ENCODE measurements around the gene TLE4.

Gene TLE4

DNA sequence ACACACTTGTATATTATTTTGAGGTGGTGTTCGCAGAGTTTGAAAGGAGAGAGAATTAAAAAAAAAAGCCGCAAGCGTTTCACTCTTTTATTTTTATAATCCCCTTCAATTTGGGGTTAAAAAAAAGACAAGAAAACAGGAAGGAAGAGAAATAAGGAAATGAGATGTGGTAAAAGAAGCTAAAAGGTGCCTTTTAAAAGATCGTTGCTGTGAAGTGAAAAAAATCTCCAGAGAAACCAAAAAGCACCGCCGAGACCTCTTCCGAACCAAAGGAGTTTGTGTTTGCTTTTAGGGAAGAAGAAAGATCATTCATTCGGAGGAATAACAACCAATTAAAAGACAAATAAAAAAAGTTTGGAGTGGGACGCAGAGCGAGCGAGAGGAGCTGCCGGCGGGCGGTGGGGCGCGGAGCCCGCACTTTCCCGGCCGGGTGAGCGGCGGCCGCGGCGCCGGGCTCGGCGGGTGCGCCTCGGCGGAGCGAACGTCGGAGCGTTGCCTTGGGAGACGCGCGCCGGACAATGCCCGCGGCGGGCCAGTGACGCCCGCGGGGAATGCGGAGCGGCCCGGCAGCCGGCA is 355 bp downstream of the TLE4 start:
- DNase-seq (ENCODE audit: low spot score): peak; percentile 70

DNA sequence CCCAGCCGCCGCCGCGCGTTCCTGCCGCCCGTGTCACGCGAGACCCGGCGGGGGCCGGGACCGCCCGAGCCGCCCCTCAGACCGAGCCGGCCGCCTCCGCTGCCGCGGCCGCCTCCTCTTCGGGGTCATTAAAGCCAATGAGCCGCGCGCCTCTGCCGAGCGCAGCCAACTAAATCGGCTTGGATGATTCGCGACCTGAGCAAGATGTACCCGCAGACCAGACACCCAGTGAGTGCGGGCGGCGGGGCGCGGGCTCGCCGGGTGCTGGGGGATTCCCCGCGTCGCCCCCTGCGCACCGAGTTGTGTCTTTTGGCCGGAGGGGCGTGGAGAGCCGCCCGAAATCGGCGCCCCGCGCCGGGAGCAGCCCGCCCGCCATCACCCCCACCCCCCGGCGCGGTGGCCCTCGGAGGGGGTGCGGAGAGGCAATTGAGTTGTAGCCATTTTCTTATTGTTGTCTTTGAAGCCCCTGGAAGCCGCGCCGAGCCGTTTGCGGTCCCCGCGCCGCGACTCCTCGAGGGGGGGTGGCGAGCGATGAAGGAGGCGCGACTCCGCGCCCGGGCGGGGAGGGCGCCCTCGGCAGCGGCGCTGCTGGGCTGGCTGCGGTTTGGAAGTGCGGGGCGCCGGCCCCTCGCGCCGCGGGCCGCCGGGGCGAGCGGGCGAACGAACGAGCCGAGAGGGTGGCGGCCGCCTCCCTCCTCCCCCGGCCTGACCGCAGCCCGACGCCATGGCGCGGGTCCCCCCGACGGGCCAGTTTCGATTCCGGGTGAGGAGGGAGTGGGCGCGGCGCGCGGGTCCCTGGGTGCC is 1.0 kb downstream of the TLE4 start:
- DNase-seq (ENCODE audit: low spot score): peak; percentile 17

DNA sequence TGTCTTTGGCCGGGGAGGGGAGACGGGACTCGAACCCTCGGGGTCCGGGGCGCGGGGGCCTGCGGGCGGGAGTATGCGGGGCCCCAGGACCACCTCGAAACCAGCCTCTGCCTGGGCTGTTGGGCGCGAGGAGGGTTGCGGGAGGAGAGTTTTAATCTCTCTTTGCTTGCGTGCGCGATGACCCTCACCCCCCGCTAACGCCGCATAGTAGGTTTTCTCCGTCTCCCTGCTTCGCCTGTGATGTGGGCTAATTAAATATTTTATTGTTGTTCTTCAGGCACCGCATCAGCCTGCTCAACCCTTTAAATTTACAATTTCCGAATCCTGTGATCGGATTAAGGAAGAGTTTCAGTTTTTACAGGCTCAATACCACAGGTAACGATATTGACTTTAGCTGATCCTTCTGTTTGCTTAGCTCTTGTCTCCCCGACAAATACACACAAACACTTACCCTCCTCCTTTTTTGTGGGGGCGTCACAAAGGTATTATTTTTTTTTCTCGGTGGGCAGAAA is 1.7 kb downstream of the TLE4 start:
- peak; percentile 20 for DNase-seq (ENCODE audit: low spot score)

DNA sequence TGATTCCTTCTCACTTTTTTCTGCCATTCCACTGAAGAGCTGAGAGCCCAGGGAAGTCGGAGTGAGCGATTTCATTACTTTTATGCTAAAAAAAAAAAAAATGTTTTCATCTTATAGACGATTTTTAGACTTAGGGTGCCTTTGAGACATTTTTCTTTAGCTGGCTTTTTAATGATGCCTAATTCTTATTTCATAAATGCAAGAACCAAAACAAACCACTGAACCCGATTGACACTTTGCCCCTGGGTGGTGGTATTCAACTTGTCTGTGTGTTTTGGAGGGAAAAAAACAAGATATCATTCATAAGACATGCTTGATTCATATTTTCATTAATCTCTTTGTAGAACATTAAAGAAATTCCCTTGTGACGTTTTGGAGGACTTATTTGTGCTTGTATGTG is 2.4 kb downstream of the TLE4 start:
- DNase-seq (ENCODE audit: low spot score): no peak

DNA sequence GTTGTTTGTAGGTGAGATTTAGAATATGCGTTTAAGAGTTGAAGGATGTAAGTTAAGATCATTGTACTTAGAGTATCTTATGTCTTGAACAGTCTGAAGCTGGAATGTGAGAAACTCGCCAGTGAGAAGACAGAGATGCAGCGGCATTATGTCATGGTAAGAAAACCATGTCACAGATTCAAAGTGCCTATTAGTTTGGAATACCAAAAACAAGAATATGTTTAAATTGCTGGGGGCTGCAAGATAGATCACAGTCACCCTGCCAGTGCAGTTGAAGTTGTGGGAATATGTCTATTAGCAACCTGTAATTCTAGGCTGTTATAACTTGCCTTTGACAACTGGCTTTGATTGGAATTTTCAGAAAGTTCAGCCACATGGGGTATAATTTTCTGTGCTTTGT is 3.0 kb downstream of the TLE4 start:
- DNase-seq (ENCODE audit: low spot score): no peak

DNA sequence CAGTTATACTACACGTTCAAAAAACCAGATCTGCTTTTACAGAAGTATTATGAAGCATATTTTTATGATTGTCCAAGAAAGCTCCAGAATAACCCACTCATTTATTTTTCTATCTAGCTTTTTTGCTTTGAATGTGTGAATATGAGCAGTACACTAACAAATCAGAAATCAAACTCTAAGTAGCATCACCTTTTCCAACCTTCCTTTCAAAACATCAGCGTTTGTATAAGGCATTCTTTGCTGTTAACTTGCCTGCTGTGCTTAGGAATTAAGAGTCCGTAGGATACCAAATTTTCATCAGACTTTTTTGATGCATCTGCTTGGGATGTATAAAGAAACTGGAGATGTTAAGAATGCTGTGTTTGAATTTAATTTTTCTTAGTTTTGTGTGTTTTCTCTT is 3.8 kb downstream of the TLE4 start:
- DNase-seq (ENCODE audit: low spot score): no peak

DNA sequence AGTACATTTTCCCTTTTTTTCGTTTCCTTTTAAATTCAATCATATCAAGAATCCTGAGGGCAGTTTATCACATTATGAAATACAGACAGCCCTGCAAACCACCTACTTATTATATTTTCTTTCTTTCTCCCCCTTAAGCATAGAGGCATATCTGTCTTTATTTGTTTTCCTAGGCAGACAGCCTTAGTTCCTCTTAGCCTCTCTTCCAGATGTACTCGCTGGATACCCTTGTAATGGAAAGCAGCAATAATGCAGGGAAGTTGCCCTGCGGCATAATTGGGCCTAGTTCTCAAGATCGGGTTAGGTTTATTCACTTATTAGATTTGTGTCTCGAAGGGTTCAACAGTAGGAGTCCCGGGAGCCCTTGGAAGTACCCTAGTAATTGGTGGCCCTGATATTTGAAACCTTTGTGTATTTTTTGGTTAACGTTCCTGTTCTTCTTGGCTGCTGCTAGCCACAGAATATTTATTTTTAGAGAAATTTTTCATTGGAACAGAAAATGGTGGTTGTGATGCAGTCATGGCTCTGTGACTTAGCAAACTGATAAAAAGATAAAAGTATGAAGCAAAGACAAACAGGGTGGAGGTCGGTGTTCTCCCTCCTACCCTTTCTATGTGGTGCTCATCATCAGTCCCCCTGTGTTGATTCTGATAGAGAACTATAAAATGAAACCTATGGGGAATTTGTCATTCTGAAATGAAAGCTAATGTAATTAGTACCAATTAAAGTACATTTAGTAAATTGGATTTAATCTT is 6.4 kb downstream of the TLE4 start:
- no peak for DNase-seq (ENCODE audit: low spot score)

DNA sequence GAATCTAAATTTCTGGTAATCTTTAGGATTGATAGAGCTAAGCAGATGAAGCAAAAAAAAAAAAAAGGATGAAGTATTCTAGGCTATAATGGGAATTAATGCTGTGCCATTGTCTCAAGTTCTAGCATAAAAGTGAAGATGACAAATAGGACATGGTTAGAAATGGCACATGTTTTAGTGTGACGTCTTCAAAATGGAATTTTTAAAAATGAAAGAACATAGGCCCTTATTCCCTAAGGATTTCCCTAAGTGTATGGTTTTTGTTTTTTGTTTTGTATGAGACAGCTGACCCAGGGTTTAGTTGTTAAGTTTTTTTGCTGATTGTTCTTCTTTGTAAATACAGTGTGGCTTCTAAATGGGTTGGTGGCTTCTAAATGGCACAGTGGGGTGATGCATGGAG is 7.1 kb downstream of the TLE4 start:
- DNase-seq (ENCODE audit: low spot score): no peak

DNA sequence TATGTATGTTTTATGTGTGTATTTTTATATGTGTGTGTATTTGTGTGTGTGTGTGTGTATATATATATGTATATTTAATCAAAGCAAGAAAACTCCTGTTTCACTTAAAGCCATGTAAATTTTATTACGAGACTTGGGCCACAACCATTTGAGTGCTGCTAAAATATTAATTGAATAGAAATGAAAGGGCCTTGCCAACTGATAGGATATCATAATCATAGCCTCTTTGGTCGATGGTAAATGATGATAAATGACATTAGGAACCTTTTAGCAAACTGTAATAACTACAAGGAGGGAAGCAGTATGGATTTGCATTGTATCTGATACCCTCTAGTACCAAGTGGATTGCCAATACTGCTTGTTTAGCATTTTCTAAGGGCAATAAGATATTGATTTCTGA is 7.9 kb downstream of the TLE4 start:
- no peak for DNase-seq (ENCODE audit: low spot score)

DNA sequence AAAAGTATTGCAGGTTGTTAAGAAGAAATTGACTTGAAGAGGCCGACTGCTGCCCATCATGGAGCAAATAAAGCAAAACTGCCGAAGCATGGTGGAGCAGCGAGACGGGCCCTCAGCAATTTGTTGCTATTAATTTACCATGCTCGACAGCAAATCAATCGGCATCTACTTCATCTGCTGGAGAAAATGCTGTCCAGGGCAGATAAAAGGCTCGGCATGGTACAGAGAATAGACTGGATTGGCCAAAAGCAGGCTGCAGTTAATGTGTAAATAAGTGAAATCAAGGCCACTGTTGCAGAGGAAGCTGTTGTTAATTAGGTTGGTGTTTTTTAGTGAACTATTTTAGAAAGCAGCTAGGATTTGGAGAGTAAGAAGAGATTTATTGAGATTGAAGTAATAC is 8.3 kb downstream of the TLE4 start:
- no peak for DNase-seq (ENCODE audit: low spot score)

DNA sequence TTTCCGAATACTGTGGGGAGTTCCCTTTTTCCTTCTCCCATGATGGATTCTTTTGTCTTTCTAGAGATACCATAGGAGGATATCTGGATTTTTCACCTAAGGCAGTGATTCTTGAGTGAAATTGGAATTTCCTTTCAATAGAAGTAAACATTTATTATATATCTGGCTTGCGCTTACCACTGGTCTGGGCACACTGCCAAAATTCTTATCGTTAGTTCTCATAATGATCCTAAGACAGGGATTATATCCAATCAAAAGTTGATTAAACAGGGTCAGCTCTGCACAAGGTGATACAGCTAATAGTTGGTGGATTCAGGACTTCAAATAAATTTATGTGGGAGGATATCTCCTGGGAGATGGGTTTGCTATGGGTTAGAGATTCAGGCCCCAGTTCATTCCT is 9.6 kb downstream of the TLE4 start:
- no peak for DNase-seq (ENCODE audit: low spot score)

DNA sequence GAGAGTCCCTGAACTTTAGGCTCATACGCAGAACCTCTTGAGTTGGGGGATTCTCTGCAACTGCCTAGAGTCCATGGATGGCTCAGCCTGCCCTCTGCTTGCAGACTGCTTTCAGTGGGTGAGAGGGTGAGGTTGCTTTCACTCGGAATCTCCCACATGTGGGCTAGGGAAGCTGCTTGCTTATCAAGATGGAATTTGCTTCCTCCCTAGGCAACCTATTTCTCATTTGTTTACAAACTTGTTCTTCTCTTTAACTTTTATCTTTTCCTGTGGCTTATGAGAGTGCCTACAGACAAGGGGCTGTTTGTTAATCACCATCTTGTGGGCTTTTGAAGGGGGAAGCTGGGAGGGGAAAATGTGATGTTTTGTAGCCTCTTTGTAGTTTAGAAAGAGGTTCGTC is 10.0 kb downstream of the TLE4 start:
- DNase-seq (ENCODE audit: low spot score): peak; percentile 79

DNA sequence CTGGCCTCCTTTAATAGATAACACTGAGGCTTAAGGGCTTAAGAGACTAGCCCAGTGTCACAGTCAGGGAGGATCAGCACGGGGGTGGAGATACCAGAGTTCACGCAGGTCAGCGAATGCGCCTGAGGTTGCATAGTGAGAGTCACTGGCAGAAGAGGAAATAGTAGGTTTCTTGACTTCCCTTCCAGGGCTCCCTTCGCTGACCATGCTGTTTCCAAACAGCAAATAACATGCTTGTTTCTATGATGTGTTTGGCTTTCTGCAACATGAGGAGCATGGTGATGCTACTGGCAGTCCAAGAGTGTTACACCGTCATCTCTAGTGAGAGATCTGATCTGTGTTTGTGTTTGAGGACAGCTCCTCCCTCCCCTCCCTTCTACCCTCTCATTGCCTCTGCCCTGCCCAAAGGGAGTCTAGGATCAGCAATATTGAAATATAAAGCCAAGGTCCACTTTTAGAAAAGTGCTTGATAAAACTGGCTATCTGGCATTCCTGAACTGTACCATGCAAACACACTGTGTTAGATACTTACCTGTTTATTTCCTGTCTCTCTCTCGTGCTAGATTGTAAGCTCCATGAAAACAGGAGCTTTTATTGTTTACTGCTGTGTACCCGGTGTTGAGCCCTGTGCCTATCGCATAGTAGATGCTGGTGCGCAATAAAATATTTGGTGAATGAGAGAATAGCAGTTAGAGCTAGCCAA is 12.3 kb downstream of the TLE4 start:
- no peak for DNase-seq (ENCODE audit: low spot score)

DNA sequence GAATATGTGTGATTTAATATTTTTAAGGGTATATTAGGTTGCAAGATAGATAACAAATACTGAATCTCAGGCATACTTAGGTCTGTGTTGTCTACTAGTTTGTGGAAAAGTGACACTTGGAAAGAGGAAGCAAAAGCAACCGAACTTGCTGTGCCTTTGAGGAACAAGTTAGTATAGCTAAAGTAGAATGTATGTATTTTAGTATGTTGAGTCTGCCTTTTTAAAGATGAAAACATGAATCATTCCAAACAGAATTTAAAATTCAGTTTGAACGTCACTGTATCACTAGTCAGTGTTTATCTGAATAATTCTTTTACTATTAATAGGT is 12.9 kb downstream of the TLE4 start:
- no peak for DNase-seq (ENCODE audit: low spot score)

DNA sequence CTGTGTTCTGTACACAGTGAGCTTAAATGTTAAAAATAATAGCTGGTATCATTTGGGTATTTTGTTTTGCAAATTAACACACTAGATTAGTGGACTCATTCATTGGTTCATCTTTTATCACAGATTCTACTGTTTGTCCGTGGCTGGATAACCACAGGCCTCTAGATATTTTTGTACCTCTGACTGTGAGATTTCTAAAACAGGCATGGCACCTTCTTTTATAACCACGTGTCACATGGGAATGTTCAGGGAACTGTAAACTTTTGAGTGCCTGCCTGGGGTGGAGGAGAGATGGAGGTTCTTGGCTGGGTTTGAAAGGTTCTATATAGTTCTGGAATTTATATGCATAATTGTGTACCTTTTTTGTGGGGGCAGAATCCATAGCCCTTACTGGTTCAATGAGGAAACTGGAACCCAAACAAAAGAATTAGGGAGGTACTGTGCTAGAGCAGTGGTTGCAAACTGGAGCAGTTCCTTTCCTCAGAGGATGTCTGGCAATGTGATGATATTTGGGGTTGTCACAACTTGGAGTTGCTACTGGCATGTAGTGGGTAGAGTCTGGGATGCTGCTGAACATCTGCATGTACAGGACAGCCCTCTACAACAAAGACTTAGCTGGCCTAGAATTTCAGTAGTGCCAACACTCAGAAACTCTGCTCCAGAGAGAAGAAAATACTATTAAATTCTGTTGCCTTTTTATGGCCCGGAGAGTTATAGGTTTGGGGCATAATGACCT is 16.9 kb downstream of the TLE4 start:
- no peak for DNase-seq (ENCODE audit: low spot score)

DNA sequence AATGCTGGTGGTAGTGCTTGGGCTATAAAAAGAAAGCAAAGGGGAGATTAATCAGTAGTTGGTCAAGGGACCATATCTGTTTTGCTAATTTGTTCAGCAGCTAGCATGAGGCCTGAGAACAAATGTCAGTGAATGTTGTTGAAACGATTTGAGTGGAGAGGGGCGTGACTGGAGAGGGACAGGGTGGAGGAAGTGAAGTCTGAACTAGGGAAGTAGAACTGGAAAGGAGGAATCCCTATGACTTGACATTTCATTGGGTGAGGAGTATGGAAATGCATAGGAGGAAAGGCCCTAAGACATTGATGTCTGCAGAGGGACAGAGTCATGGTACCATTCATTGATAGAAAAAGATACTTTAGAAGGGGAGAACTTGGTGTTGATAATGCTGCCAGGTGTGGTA is 19.7 kb downstream of the TLE4 start:
- DNase-seq (ENCODE audit: low spot score): no peak

DNA sequence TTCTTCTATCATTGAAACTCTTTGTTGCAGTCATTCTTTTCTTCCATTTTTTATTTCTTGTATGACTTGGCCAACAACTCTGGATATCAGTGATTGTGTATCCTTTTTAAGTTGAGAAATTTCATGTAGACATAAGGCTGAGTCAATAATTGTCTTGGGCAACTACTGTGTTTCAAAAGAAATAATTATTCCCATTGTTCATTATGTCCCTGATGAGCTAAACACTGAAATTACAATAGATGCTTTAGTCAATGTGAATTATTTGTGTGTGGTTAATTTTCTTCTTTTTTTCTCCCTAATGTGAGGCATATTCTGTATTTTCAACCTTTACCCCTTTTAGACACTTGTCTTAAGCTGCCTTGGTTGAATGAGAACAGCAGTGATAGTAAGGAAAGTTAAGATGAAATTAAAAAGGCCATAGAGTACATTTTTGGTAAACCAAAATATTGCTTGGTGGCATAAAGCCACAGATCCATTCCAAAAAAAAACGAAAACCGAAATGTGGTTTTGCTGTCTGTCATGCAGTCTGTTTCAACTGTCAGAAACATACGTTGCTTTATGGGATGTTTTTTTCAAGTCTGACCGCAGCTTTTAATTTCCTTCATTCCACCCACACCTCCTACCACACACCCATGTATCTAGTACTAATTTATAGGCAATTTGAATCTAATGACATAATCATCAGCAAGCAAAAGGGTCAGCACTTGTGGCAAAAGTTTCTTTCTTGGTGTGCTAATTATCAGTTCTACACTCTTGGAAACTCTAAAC is 21.1 kb downstream of the TLE4 start:
- no peak for DNase-seq (ENCODE audit: low spot score)

DNA sequence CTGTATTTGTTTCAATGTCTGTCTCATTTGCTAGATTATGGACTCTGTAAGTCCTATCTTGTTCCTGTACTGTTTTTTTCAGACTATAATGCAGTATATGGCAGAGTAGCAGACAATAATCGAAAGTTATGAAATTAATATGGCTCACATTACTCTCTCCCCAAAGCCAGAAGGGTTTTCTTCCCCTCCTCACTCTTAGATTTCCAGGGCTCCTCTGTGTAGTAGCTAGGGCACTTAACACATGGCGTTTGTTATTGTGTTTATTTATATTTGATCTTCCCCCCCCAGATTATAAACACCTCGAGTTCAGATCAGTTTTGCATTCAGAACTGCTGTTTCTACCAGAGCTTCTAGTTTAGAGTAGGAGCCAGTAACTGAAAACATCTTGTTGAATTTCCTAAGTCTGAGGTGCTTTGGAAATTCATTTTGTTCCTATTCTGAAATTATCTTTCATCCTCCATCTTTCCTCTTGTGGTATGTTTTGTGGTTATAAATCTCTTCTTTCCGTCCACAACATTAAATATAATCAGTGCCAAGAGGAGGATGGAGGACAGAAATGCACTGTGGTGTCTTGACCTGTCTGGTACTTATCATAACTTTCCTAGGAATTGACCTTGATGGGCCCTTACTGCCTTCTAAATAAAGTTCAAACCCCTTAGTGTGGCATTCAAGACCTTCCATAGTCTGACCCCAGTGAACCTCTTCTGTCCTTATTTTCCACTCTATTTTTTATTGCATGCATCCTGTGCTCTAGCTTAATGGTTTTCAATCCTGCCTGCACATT is 27.0 kb downstream of the TLE4 start:
- no peak for DNase-seq (ENCODE audit: low spot score)

DNA sequence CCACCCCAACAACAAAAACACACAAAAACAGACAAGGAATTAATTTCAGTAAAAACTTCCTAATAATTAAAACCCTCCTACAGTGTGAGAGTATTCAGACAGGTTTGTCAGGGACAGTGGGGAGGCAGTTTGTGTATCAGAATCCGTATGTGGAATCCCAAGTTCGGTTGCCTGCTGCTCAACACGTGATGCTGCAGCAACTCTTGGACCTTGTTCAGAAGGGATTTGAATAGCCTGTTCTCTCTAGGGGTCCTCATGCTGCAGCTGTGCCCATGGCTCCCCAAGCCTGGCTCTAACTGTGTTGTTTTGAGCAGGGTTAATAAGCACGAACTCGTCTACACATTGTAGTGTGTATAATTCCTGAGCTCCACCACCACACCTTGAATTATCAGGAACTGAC is 28.7 kb downstream of the TLE4 start:
- DNase-seq (ENCODE audit: low spot score): no peak

DNA sequence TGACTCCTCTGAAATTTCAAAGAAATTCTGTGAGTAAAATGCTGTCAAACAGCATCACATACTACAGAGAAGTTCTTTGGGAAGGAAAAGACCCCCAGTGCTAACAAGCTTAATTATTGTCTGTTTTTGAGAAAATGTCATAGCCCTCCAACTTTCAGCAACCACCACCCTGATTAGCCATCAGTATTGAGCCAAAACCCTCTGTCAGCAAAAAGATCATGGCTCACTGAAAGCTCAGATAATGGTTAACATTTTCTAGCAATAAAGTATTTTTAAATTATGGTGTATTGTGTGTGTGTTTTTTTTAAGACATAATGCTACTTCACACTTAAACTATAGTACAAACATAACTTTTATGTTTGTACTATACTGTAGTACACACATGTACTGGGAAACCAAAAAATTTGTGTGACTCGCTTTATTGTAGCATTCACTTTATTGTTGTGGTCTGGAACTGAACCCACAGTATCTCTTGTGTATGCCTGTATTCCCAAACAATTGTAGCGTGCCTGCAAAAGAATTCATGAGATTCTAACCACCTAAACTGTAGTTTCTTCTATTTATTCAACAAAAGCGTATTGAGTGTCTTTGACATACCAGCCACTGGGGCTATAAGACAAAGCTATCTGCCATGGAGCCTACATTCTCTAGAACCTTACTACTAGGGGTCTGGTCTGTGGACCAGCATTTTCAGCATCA is 31.6 kb downstream of the TLE4 start:
- no peak for DNase-seq (ENCODE audit: low spot score)
